Activated CD4-positive, alpha-beta T cell treated with anti-CD3 and anti-CD28 coated beads, Interleukin-2, amount 10 ng/mL, durations not matched to agents 7 days and 5 days (primary cell): ENCODE measurements around the gene NCAN. TPM values are rescaled to one million over a fixed set of nuclear protein-coding genes. Genes with fewer than 3 reads are reported as not detected.

ENCODE experiments used
- CTCF ChIA-PET: fragments of 350-600 bp; sonication (Branson Sonifier 250); formaldehyde crosslinking; loops from one replicate; lab custom pipeline; 2021; ENCODE audit warnings: antibody characterized with exemption; lab: Charles Lee
- POLR2A ChIA-PET: fragments of 350-600 bp; sonication (Branson Sonifier 250); formaldehyde crosslinking; loops from one replicate; lab custom pipeline; 2021; ENCODE audit warnings: antibody characterized with exemption; lab: Charles Lee
- DNase-seq: peaks from one replicate; pipeline ENCODE4 v3.0.0-alpha.2; 2020
- H3K27ac Mint-ChIP-seq: one replicate; pipeline ENCODE4 v1.8.0; 2021; ENCODE audit warnings: mild to moderate bottlenecking, moderate library complexity, mixed read lengths
- H3K27me3 Mint-ChIP-seq: one replicate; pipeline ENCODE4 v1.8.0; 2021; ENCODE audit warnings: mixed read lengths
- H3K36me3 Mint-ChIP-seq: one replicate; pipeline ENCODE4 v1.8.0; 2021; ENCODE audit warnings: low read depth, mixed read lengths
- H3K4me1 Mint-ChIP-seq: one replicate; pipeline ENCODE4 v1.8.0; 2021; ENCODE audit warnings: mixed read lengths
- H3K4me3 Mint-ChIP-seq: one replicate; pipeline ENCODE4 v1.8.0; 2021; ENCODE audit warnings: mild to moderate bottlenecking, moderate library complexity, mixed read lengths
- H3K9me3 Mint-ChIP-seq: one replicate; pipeline ENCODE4 v1.8.0; 2021; ENCODE audit warnings: mixed read lengths
- total RNA-seq, 2 experiments: library from RNA; stranded (reverse); gene quantifications; one replicate each; pipeline ENCODE4 v1.2.3, GENCODE V29; 2021

Gene NCAN
- total RNA-seq, 2 experiments from 2014 or later, result not detected

DNA sequence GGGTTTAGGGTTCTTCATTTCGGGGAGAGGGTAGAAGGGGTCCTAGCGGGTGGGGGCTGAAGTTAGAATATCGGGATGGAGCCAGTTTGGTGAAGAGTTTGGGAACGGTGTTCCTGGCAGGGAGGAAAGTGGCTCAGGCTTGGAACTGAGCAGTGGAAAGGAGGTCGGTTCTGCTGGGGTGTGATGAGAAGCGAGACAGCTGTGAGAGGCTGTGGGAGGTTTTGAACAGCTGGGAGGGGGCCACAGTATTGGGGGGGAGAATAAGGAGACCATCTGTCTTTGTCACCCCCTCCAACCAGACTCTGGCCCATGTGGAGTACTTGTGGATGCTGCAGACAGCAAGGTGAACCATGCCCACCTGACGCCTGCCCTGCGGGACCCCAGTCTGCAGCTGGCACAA, 62.4 kb downstream of the NCAN start:
- Mint-ChIP-seq H3K9me3 (no peaks in the 10 kb centered on the region), H3K27ac (no peak overlapping the region), H3K27me3 (peaks cover 20% of the 10 kb centered on the region), H3K4me1 (peaks cover 3% of the 10 kb centered on the region), H3K4me3 (no peak overlapping the region), H3K36me3 (peaks cover 8% of the 10 kb centered on the region)
- DNase-seq, result no peak
- CTCF ChIA-PET, result no interaction called here
- POLR2A ChIA-PET, result no interaction called here

DNA sequence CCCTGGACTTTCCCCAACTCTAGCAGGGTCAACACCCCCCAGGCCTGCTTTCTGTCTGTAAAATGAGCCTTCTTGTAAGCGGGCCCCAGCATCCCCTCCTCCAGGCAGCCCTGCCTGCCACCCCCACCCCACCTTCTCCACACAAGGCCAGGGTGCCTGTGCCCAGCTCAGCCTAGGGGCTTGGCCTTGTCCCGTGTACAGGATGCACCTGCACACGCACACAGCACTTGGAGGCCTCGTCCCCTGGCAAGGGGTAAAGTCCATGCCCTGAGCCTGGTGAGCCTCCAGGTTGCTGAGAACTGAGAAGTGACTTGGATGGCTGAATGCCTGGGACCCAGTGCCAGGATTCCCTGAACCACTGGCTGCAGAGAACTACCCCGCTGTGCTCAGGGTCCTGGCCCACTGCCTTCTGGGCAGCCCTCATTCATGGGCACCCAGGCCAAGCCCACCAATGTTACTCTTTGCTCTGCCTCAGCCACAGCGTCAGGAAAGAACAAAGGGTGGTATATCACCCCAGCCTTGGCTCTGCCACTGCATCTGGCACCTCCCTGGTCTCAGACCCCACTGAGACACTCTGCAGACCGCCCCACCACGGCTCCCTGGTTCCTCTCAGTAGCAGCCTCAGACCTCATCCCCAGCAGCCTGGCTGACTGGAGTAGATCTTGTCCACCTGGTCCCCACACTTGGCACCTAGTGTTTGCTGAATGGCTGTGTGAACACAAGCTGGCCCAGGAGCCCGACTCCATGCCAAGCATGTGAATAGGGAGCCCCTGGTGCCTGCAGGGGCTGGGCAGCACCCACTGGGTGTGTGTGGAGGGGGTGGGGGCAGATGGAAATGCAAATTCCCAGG, 63.2 kb downstream of the NCAN start:
- Mint-ChIP-seq H3K27me3 (peaks cover 20% of the 10 kb centered on the region), H3K27ac (no peak overlapping the region), H3K4me3 (no peak overlapping the region), H3K4me1 (peaks cover 3% of the 10 kb centered on the region), H3K36me3 (peaks cover 8% of the 10 kb centered on the region), H3K9me3 (no peaks in the 10 kb centered on the region)
- DNase-seq, result no peak
- POLR2A ChIA-PET, result no interaction called here
- CTCF ChIA-PET, result interaction anchor here (1.1 kb wide), 1 partner anchor 14 kb away, joined by 3 read pairs; no protein-coding TSS in a partner anchor

DNA sequence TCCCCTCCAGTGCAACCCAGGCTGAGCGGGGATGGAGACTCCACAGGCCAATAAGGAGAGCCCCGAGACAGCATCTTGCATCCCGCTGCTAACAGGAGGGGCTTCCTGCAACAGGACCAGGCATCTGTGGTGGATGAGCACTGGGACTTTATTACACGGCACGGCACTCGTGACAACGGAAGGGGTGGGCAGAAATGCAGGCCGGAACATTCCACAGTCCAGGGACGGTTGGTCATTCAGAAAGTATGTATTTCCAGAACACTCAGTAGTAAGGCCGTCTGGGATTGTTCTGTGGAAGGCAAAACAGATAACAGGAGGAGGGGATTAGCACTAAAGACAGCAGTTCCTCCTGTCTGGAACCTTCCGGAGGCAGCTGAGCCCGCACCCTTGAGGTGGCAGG, 64.6 kb downstream of the NCAN start:
- CTCF ChIA-PET, result interaction anchor here (1.1 kb wide), 1 partner anchor 12 kb away, joined by 3 read pairs; no protein-coding TSS in a partner anchor
- DNase-seq, result no peak

DNA sequence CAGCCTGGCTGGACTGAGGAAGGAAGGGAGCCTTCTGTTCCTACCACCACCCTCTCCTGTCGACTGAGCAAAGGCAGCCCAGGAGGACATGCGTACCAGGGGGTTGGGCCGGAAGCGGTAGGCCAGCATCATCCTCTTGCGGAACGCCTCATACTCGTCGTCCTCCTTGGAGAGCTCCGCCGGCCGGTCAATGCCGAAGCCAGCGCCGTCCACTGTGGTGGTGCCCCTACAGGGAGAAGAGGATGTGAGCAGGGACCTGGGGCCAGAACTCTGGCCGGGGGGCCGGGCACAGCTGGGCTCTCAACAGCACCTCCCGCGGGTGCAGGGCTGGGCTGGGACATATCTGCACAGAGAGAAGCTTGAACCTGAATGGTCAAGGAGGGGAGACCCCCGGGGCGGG, 65.1 kb downstream of the NCAN start:
- POLR2A ChIA-PET, result no interaction called here
- Mint-ChIP-seq H3K36me3 (peaks cover 10% of the 10 kb centered on the region), H3K27me3 (peaks cover 18% of the 10 kb centered on the region), H3K27ac (no peak overlapping the region), H3K9me3 (no peaks in the 10 kb centered on the region), H3K4me3 (no peak overlapping the region), H3K4me1 (peaks cover 3% of the 10 kb centered on the region)
- DNase-seq, result no peak
- CTCF ChIA-PET, result no interaction called here

More for the DNA sequence above, 64.6 kb downstream of the NCAN start:
- POLR2A ChIA-PET, result no interaction called here
- Mint-ChIP-seq H3K4me1 (peaks cover 3% of the 10 kb centered on the region), H3K27ac (peak overlapping the region; percentile 38), H3K36me3 (peaks cover 10% of the 10 kb centered on the region), H3K27me3 (peaks cover 20% of the 10 kb centered on the region), H3K9me3 (no peaks in the 10 kb centered on the region), H3K4me3 (no peak overlapping the region)

- H3K4me3 Mint-ChIP-seq, result no peak overlapping the region
- ChIA-PET POLR2A (no interaction called here), CTCF (interaction anchor here (0.5 to 1.9 kb wide), 2 partner anchors 10 to 82 kb away, joined by 3 to 5 read pairs; no protein-coding TSS in a partner anchor)
- no peak overlapping the region for H3K27ac Mint-ChIP-seq
- peaks cover 2% of the 10 kb centered on the region for H3K4me1 Mint-ChIP-seq
- H3K36me3 Mint-ChIP-seq, result peaks cover 10% of the 10 kb centered on the region
- peaks cover 10% of the 10 kb centered on the region for H3K27me3 Mint-ChIP-seq
- no peaks in the 10 kb centered on the region for H3K9me3 Mint-ChIP-seq
- DNase-seq, result no peak
Observed at GRCh38 chr19:19278315-19278714, 66.6 kb downstream of the NCAN start.

DNA sequence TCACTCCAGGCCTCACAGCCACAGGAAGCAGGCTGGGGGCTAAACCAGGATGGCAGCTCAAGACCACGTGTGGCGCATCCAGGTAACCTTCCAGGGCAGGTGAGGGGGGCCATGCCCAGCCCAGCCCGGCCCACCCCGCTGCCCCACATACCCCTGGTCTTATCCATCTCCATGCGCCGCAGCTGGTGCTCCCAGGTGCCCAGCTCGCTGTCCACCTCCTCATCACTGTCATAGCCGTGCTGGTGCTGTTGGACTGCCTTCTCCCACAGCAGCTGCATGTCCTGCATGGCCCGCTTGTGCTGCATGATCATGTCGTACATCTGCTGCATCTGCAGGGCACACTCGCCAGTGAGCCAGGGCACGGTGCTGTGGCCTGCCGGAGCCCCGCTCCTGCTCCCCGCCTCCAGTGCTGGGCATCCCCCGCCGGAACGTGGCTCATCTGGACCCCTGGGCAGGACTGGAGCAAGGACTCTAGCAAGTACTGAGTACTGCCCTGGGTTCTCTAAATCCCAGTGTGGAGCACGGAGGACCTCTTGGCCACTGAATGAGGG, 67.4 kb downstream of the NCAN start:
- Mint-ChIP-seq H3K36me3 (peaks cover 11% of the 10 kb centered on the region), H3K27ac (no peak overlapping the region), H3K4me3 (no peak overlapping the region), H3K9me3 (no peaks in the 10 kb centered on the region), H3K27me3 (peaks cover 2% of the 10 kb centered on the region), H3K4me1 (no peaks in the 10 kb centered on the region)
- DNase-seq, result no peak
- ChIA-PET POLR2A (no interaction called here), CTCF (interaction anchor here (0.5 to 1.9 kb wide), 2 partner anchors 9 to 83 kb away, joined by 3 to 5 read pairs; no protein-coding TSS in a partner anchor)

- no peak overlapping the region for H3K27ac Mint-ChIP-seq
- H3K9me3 Mint-ChIP-seq, result peaks cover 3% of the 10 kb centered on the region
- H3K4me1 Mint-ChIP-seq, result no peaks in the 10 kb centered on the region
- H3K27me3 Mint-ChIP-seq, result no peaks in the 10 kb centered on the region
- H3K36me3 Mint-ChIP-seq, result peaks cover 16% of the 10 kb centered on the region
- no peak for DNase-seq
- ChIA-PET POLR2A (no interaction called here), CTCF (no interaction called here)
- H3K4me3 Mint-ChIP-seq, result no peak overlapping the region
Observed at GRCh38 chr19:19279853-19280252, 68.1 kb downstream of the NCAN start.

DNA sequence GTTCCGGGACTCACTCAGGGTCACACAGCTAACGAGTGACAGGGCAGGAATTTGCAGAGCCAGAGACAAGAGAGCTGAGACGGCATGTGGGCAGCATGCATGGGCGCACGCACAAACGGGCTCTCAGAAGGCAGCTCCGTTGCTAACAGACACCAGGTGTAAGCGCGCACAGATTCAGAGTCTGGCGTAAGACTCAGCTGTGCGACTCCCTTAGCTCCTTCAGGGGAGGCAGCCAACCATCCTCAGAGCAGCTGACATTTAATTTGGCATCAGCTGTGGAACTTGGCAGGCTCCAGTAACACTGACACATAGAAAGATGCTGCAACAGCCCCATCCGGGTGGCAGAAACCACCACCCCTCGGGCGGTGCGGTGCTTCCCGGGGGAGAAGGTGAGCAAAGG, 68.8 kb downstream of the NCAN start:
- no peaks in the 10 kb centered on the region for H3K27me3 Mint-ChIP-seq

GRCh38 chr19:19285686-19286085, 73.9 kb downstream of the NCAN start:
- H3K4me1 Mint-ChIP-seq, result no peaks in the 10 kb centered on the region
- H3K4me3 Mint-ChIP-seq, result no peak overlapping the region
- ChIA-PET CTCF (interaction anchor here (1.1 kb wide), 1 partner anchor 14 kb away, joined by 3 read pairs; no protein-coding TSS in a partner anchor), POLR2A (no interaction called here)
- H3K36me3 Mint-ChIP-seq, result peaks cover 30% of the 10 kb centered on the region
- H3K9me3 Mint-ChIP-seq, result peaks cover 3% of the 10 kb centered on the region
- no peaks in the 10 kb centered on the region for H3K27me3 Mint-ChIP-seq
- H3K27ac Mint-ChIP-seq, result no peak overlapping the region
- DNase-seq, result no peak

More for the DNA sequence above, 68.8 kb downstream of the NCAN start:
- Mint-ChIP-seq H3K9me3 (peaks cover 3% of the 10 kb centered on the region), H3K4me1 (no peaks in the 10 kb centered on the region), H3K27ac (no peak overlapping the region), H3K36me3 (peaks cover 18% of the 10 kb centered on the region), H3K4me3 (no peak overlapping the region)
- DNase-seq, result no peak
- ChIA-PET CTCF (interaction anchor here (0.6 kb wide), 1 partner anchor 107 kb away, joined by 4 read pairs; no protein-coding TSS in a partner anchor), POLR2A (interaction anchor here (0.7 kb wide), 1 partner anchor 88 kb away, joined by 3 read pairs; no protein-coding TSS in a partner anchor)

- CTCF ChIA-PET, result no interaction called here
- POLR2A ChIA-PET, result no interaction called here
- no peak overlapping the region for H3K4me3 Mint-ChIP-seq
- no peaks in the 10 kb centered on the region for H3K9me3 Mint-ChIP-seq
- no peaks in the 10 kb centered on the region for H3K4me1 Mint-ChIP-seq
- no peak overlapping the region for H3K27ac Mint-ChIP-seq
- peaks cover 48% of the 10 kb centered on the region for H3K36me3 Mint-ChIP-seq
- no peak for DNase-seq
- H3K27me3 Mint-ChIP-seq, result no peaks in the 10 kb centered on the region
Observed at GRCh38 chr19:19292607-19293006, 80.8 kb downstream of the NCAN start.

DNA sequence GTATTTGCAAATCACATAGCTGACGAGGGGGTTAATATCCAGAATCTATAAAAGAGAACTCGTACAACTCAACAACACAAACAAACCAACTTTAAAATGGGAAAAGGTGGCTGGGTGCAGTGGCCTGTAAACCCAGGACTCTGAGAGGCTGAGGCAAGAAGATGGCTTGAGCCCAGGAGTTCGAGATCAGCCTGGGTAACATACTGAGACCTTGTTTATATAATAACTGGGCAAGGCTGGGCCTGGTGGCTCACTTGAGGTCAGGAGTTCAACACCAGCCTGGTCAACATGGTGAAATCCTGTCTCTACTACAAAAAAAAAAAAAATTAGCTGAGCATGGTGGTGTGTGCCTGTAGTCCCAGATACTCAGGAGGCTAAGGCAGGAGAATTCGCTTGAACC, 83.2 kb downstream of the NCAN start:
- peaks cover 43% of the 10 kb centered on the region for H3K36me3 Mint-ChIP-seq
- no peaks in the 10 kb centered on the region for H3K27me3 Mint-ChIP-seq
- POLR2A ChIA-PET, result no interaction called here

DNA sequence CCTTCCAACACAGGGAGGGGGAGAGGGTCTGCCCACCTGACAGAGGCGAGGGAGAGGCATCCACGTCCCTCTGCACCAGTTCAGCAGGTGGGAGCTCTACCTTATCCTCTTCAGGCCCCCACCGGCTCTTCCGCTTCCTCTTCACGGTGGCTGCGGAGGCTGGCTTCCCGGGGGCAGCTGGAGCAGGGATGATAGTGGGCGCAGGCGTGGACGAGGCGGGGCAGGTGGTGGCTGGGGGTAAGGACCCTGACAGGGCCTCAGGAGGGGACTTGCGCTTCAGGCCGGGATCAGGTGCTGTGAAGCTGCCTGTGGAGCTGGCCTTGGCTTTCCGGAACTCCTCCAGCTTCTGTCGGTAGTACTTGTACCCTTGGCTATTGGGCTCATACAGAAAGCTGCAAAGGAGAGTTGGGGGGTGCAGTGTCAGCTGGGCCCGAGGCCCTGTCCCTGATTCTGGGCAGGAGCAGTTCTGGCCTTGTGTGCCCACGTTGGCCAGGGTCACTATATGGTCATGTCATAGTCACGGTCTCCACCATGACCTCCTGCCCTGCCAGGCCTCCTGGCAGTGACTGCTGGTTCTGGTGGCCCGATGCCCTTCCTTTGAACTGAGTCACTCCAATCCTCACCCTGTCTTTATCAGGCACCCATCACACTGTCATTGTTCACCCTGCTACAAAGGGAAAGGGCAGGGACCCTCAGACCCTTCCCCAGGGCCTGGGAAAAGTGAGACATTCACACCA, 85.4 kb downstream of the NCAN start:
- no peaks in the 10 kb centered on the region for H3K27me3 Mint-ChIP-seq
- H3K4me1 Mint-ChIP-seq, result no peaks in the 10 kb centered on the region
- DNase-seq, result no peak
- H3K36me3 Mint-ChIP-seq, result peaks cover 39% of the 10 kb centered on the region
- no peaks in the 10 kb centered on the region for H3K9me3 Mint-ChIP-seq
- CTCF ChIA-PET, result no interaction called here
- POLR2A ChIA-PET, result no interaction called here
- H3K4me3 Mint-ChIP-seq, result no peak overlapping the region
- no peak overlapping the region for H3K27ac Mint-ChIP-seq

More for the DNA sequence above, 83.2 kb downstream of the NCAN start:
- H3K4me3 Mint-ChIP-seq, result no peak overlapping the region
- CTCF ChIA-PET, result interaction anchor here (0.7 kb wide), 1 partner anchor 271 kb away, joined by 5 read pairs; no protein-coding TSS in a partner anchor
- DNase-seq, result no peak
- H3K9me3 Mint-ChIP-seq, result no peaks in the 10 kb centered on the region
- no peak overlapping the region for H3K27ac Mint-ChIP-seq
- no peaks in the 10 kb centered on the region for H3K4me1 Mint-ChIP-seq
